ENCODE measurements around the gene NPL.

The NPL gene

DNA sequence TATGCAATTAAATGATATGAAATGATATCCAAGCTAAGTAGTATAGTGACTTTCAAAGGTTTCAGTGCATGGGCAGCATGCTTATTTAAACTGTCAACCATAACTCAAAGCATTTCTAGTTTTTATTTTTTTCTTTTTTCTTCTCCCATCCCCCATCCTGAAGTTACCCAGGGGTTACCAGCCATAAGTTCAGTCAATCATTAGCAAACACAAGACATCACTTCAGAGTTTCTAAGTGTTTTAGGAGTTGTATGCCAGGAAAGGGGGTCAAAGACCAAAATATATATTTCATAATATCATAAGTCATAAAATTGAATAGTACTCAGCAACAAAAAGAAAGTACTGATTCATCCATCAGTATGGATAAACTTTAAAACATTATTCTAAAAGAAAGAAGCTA, 78.3 kb downstream of the NPL start:
- no peak for DNase-seq (ENCODE audit: low read depth in 2 of 2)

DNA sequence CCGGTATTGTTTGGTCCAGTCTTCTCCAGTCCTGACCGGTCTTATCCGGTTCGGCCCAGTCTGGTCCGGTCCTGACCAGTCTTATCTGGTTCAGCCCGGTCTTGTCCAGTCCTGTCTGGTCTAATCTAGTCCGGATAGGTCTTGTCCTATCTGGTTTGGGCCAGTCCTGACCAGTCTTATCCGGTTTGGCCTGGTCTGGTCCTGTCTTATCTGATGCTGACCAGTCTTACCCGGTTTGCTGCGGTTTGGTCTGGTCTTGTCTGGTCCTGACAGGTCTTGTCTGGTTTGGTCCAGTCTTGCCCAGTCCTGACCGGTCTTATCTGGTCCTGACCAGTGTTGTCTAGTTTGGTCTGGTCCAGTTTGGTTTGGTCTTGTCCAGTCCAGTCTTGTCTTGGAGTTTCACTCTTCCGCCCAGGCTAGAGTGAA, 79.7 kb downstream of the NPL start:
- no peak for DNase-seq (ENCODE audit: low read depth in 2 of 2)

DNA sequence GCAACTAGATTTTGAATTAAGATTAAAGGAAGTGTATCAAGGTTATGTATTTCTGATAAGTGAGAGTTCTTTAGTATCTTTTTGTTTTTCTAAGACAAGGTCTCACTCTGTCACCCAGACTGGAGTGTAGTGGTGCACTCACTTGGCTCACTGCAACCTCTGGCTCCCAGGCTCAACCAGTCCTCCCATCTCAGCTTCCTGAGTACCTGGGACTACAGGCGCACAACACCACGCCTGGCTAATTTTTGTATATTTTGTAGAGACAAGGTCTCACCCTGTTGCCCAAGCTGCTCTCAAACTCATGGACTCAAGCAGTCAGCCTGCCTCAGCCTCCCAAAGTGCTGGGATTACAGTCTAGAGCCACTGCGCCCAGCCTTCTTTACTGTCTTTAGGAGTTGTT, 83.3 kb downstream of the NPL start:
- DNase-seq (ENCODE audit: low read depth in 2 of 2): no peak

DNA sequence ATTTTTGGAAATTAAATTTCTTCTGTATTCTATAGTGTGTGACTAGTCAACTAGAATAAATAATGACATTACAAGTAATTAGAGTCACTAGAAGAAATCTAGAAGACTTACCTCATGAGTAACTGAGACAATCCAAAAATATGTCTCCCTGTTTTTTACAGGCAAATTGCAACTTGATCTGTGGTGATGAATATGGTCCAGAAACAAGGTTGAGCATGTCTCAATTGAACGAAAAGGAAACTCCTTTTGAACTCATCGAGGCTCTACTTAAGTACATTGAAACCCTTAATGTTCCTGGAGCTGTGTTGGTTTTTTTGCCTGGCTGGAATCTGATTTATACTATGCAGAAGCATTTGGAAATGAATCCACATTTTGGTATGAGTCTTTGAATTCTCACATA, 86.3 kb downstream of the NPL start:
- DNase-seq (ENCODE audit: low read depth in 2 of 2): no peak

DNA sequence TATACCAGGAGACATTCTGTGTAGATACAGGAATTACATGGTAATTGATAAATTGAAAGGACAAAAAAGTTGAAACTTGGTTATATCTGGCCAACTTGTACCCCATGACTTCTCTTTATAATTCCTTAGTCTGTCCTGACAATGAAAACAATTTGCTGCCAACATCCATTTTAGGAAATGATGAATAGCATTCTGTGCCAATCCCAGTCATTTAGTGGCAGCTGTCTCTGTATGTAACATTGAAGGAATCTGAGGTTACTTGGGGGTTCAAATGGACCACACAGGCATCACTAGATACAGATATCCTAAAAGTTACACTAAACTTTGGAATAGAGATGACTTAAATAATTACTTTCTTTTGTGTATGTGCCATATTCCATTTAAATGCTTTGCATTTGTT, 87.8 kb downstream of the NPL start:
- DNase-seq (ENCODE audit: low read depth in 2 of 2): no peak

DNA sequence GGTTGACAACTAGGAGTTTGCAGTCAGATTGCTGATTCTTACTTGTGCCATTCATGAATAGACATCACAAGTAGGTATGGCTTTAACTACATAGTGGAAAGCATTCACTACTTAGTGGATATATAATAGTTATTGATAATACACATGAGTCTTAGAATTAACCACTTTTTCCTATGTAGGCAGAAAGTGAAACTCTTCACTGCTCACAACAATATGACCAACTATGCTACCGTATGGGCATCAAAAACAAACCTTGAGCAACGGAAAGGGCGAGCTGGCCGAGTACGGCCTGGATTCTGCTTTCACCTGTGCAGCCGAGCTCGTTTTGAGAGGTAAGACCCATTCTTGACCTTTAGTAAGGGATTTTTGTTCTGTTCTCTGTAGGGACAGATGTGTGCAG, 88.3 kb downstream of the NPL start:
- DNase-seq (ENCODE audit: low read depth in 2 of 2): peak in 1 of 2 donors; percentile 13
